Liver (tissue), 2 donors: ENCODE data around the gene BBS10.

Source experiments
- TF ChIP-seq, protein P1 (sequence below): fragments of 150-350 bp; IDR thresholded peaks from 2 replicates; pipeline ENCODE4 v1.5.1; 2017; ENCODE audit warnings: improper control_type of control experiment, low read depth, low read length; ENCODE audit not compliant: missing input control
- TF ChIP-seq, protein P2 (sequence below): IDR thresholded peaks from 2 replicates; pipeline ENCODE4 v1.6.1; 2016; ENCODE audit warnings: antibody characterized with exemption
- donor health status: healthy.

- TF ChIP-seq, protein P1, sequence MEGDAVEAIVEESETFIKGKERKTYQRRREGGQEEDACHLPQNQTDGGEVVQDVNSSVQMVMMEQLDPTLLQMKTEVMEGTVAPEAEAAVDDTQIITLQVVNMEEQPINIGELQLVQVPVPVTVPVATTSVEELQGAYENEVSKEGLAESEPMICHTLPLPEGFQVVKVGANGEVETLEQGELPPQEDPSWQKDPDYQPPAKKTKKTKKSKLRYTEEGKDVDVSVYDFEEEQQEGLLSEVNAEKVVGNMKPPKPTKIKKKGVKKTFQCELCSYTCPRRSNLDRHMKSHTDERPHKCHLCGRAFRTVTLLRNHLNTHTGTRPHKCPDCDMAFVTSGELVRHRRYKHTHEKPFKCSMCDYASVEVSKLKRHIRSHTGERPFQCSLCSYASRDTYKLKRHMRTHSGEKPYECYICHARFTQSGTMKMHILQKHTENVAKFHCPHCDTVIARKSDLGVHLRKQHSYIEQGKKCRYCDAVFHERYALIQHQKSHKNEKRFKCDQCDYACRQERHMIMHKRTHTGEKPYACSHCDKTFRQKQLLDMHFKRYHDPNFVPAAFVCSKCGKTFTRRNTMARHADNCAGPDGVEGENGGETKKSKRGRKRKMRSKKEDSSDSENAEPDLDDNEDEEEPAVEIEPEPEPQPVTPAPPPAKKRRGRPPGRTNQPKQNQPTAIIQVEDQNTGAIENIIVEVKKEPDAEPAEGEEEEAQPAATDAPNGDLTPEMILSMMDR: no peak
- TF ChIP-seq, protein P2, sequence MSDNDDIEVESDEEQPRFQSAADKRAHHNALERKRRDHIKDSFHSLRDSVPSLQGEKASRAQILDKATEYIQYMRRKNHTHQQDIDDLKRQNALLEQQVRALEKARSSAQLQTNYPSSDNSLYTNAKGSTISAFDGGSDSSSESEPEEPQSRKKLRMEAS: no peak
Observed at GRCh38 chr12:76299536-76300296, 48.5 kb downstream of the BBS10 start.
